Activated CD8-positive, alpha-beta memory T cell treated with anti-CD3 and anti-CD28 coated beads for 36 hours (primary cell): ENCODE measurements around the gene SELENOH. TPM values are rescaled to one million over a fixed set of nuclear protein-coding genes. Genes with fewer than 3 reads are reported as not detected.

Source experiments
- CTCF ChIA-PET: fragments of 350-600 bp; sonication (Branson Sonifier 250); formaldehyde crosslinking; loops from one replicate; lab custom pipeline; 2021; ENCODE audit warnings: antibody characterized with exemption; lab: Charles Lee
- POLR2A ChIA-PET: fragments of 350-600 bp; sonication (Branson Sonifier 250); formaldehyde crosslinking; loops from one replicate; lab custom pipeline; 2021; ENCODE audit warnings: antibody characterized with exemption; lab: Charles Lee
- total RNA-seq, 2 experiments: library from RNA; stranded (reverse); gene quantifications; one replicate each; pipeline ENCODE4 v1.2.3, GENCODE V29; 2021

SELENOH gene
- total RNA-seq, 2 experiments from 2014 or later = 238 to 252 TPM

- CTCF ChIA-PET = no interaction called here
Observed at GRCh38 chr11:57773026-57773598, 31.8 kb downstream of the SELENOH start.

GRCh38 chr11:57775491-57775890 lies 34.2 kb downstream of the SELENOH start:
- ChIA-PET CTCF (interaction anchor here (0.9 kb wide), 1 partner anchor 11 kb away, joined by 3 read pairs; no protein-coding TSS in a partner anchor), POLR2A (no interaction called here)

More at GRCh38 chr11:57773026-57773598, 31.8 kb downstream of the SELENOH start:
- POLR2A ChIA-PET = no interaction called here

DNA sequence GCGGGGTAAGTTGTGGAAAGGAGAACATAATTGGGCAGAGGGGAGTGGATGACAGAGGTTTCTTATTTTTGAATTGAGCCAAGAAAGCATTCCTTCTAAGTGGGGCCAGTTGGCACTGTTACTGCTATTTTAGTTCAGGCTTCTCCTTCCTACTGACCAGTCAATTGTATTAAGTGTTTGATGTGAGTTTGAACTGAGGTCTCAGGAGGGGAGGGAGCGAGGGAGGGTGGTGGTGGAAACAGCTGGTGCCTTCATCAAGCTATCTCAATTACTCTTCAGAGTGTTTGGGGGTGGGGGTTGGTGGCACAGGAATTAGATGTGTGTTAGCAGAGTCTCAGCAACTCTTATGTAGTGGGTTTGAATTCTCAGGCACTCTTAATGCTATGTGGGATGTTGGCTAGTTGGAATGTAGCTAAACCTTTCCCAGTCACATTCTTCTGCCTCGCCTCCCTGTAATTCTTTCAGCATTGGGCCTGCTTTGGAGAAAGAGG lies 34.8 kb downstream of the SELENOH start:
- CTCF ChIA-PET = interaction anchor here (0.7 kb wide), 1 partner anchor 25 kb away, joined by 3 read pairs; no protein-coding TSS in a partner anchor
- POLR2A ChIA-PET = no interaction called here

DNA sequence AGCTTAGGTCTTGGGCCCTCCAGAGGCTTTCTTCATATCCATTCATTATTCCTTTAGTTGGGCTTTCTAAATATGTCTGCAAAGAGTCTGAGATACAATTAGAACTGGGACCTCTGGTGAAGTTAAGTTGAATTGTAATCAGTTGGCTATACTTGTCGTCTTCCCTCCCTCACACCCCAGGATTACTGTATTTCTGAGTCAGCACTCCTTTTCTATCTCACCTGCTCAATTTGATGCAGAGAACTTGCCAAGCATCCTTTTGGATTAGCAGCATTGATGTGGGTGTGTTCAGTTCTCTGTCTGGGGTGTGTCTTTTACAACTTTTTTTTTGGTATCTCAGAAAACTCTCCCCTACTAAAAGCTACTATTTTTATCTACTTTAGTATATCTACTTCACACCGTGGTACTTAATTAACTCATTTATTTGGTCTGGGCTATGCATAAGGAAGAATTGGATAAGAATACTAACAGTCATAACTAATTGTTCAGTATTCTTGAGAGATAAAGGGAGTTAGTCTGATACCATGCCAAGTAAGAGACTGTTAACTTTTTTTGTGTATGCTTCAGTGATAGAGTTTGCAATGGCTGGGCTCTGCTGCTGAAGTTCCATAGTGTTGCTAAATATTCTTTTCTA lies 35.4 kb downstream of the SELENOH start:
- ChIA-PET POLR2A (no interaction called here), CTCF (interaction anchor here (0.7 kb wide), 1 partner anchor 24 kb away, joined by 3 read pairs; no protein-coding TSS in a partner anchor)

- CTCF ChIA-PET = no interaction called here
- POLR2A ChIA-PET = no interaction called here
Observed at GRCh38 chr11:57777969-57778317, 36.7 kb downstream of the SELENOH start.

DNA sequence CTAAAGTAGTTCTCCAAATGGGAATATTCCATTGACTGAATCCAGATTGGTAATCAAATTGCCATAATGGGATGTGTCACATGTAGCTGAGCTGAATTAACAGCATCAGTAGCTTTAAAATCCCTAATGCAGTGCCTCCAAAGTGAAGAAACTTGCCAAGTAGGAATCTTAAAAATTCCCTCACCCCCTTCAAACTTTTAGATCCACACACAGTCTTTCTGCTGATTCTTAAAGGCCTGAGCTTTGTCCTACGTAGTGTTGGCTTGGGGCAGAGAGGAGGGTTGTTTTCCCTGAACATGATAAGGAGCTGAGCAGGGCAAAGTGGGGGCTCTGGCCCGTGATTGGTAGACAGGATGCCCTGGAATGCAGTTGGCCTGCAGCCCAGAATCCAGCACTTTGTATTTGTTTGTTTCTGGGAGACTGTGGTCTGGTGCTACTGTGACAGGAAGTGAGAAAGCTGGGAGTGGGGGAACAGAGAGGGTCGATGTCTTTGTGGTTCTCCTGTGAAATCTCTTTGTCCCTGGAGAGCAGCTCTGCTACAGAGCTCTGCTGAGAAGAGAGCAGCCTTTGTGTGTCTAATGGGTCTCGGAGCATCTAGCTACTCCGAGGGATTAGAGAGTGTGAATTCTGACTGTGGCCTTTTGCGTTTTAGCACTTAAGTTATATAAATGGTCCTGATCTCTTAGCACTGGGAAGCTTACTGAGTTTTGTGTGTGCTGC lies 37.2 kb downstream of the SELENOH start:
- POLR2A ChIA-PET = no interaction called here
- CTCF ChIA-PET = interaction anchor here (1.5 kb wide), 1 partner anchor 22 kb away, joined by 3 read pairs; no protein-coding TSS in a partner anchor

DNA sequence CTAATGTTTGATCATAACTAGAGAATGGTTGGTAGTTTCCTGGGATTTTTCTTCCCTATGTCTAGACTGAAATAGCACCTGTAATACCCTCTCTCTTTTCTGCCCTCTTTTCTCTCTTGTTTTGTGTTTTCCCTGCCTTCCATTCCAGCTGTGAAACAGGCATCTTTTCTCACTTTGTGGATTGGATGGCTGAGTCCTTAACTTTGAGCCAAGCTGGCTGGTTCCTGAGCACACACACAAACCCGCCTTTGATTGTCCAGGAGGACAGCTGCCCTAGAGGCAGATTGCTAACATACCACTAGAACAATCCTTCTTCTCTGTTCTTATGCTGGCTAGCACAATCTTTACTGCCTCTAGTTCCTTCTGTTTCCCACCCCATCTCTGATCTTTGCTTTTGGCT lies 38.0 kb downstream of the SELENOH start:
- CTCF ChIA-PET = interaction anchor here (1.5 kb wide), 1 partner anchor 21 kb away, joined by 3 read pairs; no protein-coding TSS in a partner anchor

GRCh38 chr11:57781529-57781943 lies 40.2 kb downstream of the SELENOH start:
- POLR2A ChIA-PET = no interaction called here
- CTCF ChIA-PET = interaction anchor here (1.0 kb wide), 1 partner anchor 19 kb away, joined by 4 read pairs; no protein-coding TSS in a partner anchor

More for the DNA sequence above, 38.0 kb downstream of the SELENOH start:
- POLR2A ChIA-PET = no interaction called here

DNA sequence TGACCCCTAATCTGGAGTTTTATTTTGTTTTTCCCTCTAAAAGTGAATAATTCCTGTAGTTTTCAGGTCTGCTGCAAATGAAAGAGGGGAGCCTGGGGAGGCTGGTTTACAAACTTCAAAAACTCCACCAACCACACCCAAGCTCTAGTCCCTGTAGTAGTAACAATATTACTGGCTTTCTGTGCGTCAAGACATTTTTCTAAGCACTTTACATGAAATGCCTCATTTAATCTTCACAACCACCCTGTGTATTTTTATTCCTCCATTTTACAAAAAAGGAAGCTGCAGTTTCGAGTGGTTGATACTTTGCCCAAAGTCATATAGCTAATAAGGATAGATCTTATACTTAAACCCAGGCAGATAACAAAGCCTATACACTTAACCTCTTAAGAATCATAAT lies 43.8 kb downstream of the SELENOH start:
- CTCF ChIA-PET = no interaction called here
- POLR2A ChIA-PET = no interaction called here

DNA sequence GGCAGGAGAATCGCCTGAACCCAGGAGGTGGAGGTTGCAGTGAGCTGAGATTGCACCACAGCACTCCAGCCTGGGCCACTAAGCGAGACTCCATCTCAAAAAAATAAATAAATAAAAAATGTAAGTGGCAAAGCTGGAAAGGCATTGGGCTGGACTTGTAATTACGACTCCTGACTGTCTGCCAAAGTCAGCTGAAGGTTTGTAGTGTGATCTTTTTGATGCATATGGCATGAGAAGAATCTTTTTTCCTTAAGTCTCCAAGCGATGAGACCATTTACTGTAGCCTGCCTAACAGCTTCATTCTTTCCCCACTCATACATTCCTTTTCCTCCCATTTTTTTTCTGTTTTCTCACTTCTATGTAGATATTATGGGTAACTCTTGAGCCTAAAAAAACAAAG lies 45.1 kb downstream of the SELENOH start:
- POLR2A ChIA-PET = no interaction called here
- CTCF ChIA-PET = no interaction called here

DNA sequence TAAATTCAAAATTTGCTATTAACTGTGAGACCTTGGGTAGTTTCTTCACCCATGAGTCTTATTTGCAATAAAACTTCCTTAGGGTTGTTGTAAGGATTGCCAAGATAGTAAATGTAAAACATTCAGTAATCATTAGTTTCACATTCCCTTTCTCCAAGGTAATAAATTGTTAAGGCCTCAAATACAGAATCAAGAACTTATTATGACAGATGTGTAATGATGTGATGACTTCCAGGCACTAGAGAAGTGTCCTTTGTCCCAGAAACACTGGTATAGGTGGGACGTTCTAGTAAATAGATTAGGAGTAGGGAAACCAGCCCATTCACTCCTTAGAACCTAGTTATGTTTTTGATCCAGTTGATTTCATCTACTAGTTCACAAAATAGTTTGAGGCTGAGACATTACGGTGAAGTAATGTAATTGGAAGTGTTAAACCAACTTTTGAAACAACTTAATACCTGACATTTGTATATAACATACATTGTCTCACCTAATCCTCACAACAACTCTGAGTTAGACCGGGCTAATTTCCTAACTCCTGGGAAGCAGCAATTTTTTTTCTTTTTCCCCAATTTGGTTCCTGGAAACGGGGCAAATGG lies 45.8 kb downstream of the SELENOH start:
- POLR2A ChIA-PET = no interaction called here
- CTCF ChIA-PET = no interaction called here

- ChIA-PET CTCF (interaction anchor here (0.6 kb wide), 1 partner anchor 57 kb away, joined by 5 read pairs; no protein-coding TSS in a partner anchor), POLR2A (no interaction called here)
Observed at GRCh38 chr11:57787920-57788702, 46.8 kb downstream of the SELENOH start.

- POLR2A ChIA-PET = no interaction called here
- CTCF ChIA-PET = no interaction called here
Observed at GRCh38 chr11:57788703-57789088, 47.4 kb downstream of the SELENOH start.

GRCh38 chr11:57791321-57792059 lies 50.2 kb downstream of the SELENOH start:
- POLR2A ChIA-PET = interaction anchor here (0.5 kb wide), 1 partner anchor 730 kb away, joined by 3 read pairs; no protein-coding TSS in a partner anchor
- CTCF ChIA-PET = interaction anchor here (1.0 kb wide), 1 partner anchor 334 kb away, joined by 3 read pairs; no protein-coding TSS in a partner anchor

DNA sequence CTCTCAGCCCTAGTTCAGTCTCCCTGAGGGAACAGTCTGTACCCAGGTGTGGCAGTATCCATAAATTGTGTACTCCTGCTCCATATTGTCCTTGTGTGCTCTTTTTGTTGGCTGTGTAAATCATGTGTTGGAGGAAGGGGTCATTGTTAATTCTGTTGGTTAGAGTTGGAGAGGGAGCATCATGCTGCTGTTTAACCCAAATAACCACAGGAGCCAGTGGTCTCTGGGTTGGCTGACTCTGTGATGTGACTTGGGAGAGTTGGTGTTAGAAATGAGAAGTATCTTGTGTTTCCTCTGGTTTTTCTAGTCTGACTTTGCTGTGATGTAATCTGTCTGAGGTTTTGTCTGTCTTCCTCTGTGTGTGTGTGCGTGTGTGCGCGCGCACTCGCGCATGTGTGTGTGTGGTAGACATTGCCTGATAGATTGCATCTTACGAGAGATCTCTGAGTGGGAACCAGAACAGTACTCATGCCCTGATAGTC lies 50.8 kb downstream of the SELENOH start:
- POLR2A ChIA-PET = no interaction called here

DNA sequence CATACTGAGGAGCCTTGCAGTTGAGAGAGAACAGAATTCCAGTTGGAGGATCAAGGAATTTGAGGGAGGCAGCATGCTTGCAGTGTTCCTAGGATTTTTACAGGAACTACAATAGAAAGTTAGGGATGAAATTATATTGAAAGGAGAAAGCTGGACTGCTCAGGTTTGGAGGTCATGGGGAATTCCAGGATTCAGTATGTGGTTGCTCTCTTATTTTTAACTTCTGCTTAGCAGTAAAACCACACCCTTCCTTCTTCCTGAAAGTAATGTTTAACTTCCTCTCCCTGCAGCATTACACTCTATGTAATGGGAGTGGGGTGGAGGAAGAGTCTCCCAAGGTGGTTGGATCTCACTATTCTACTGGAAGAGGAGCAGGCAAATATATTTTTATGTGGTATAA lies 51.6 kb downstream of the SELENOH start:
- CTCF ChIA-PET = no interaction called here
- POLR2A ChIA-PET = no interaction called here

More for the DNA sequence above, 50.8 kb downstream of the SELENOH start:
- CTCF ChIA-PET = interaction anchor here (1.0 kb wide), 1 partner anchor 335 kb away, joined by 3 read pairs; no protein-coding TSS in a partner anchor
